ENCODE results near the gene CDC42SE2. TPM values are rescaled to one million over a fixed set of nuclear protein-coding genes. Genes with fewer than 3 reads are reported as not detected.

CDC42SE2 gene
- polyA plus RNA-seq, 1 experiment, result 27.4 TPM

DNA sequence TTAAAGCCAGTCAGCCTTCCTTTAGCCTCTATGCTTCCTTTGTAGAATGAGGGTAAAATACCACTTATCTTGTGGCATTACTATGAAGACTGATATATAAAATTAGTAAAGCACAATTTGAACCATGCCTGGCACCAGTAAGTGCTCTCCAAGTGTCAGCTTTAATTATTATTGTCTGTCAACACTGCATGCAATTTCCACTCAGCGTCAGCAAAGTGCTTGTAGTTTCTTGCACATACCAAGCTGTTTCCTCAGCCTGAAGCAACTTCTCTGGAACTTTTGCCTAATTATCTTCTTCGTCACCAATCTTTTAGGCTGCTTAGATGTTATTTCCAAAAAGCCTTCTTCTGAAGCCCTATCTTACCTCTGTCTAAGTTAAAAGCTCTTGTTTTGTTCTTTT lies 177.3 kb downstream of the CDC42SE2 start:
- Histone ChIP-seq H3K27me3 (ENCODE audit: control insufficient read depth, insufficient read depth, low read length) (no peaks in the 10 kb centered on the region), H3K9me3 (ENCODE audit: control insufficient read depth, insufficient read depth, low read length) (no peaks in the 10 kb centered on the region), H3K27ac (ENCODE audit: low read depth, low read length) (no peak overlapping the region), H3K4me3 (ENCODE audit: low read depth, low read length) (no peak overlapping the region)
- DNase-seq (ENCODE audit: low read depth, low spot score), result no peak
- POLR2A ChIA-PET, result no interaction called here
- TF ChIP-seq, protein P1, sequence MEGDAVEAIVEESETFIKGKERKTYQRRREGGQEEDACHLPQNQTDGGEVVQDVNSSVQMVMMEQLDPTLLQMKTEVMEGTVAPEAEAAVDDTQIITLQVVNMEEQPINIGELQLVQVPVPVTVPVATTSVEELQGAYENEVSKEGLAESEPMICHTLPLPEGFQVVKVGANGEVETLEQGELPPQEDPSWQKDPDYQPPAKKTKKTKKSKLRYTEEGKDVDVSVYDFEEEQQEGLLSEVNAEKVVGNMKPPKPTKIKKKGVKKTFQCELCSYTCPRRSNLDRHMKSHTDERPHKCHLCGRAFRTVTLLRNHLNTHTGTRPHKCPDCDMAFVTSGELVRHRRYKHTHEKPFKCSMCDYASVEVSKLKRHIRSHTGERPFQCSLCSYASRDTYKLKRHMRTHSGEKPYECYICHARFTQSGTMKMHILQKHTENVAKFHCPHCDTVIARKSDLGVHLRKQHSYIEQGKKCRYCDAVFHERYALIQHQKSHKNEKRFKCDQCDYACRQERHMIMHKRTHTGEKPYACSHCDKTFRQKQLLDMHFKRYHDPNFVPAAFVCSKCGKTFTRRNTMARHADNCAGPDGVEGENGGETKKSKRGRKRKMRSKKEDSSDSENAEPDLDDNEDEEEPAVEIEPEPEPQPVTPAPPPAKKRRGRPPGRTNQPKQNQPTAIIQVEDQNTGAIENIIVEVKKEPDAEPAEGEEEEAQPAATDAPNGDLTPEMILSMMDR (IDR thresholded peaks at IDR 0.05; ENCODE audit: low read depth, low read length), result no peak
- CTCF ChIA-PET, result interaction anchor here (1.1 kb wide), 1 partner anchor 20 kb away, joined by 3 read pairs; no protein-coding TSS in a partner anchor

Small RNA genes within 50 kb of the gene (small RNA-seq; reads per million reads assigned to genes)
- gene AC004777.1 (ENCODE audit: insufficient read length, low read depth) (not detected), gene RF02271 (ENCODE audit: insufficient read length, low read depth) (not detected)

Other genes starting within 250 kb of the CDC42SE2 start
- 468 and 624 TPM in 2 replicates for gene HINT1, start 98.8 kb upstream of the CDC42SE2 start, polyA plus RNA-seq (2011; rRNA removed)
- gene LYRM7, start 93.1 kb upstream of the CDC42SE2 start, polyA plus RNA-seq (2011; rRNA removed), result 3.4 and 4.3 TPM in 2 replicates